ENCODE data around the gene GNB1L.

Gene GNB1L

DNA sequence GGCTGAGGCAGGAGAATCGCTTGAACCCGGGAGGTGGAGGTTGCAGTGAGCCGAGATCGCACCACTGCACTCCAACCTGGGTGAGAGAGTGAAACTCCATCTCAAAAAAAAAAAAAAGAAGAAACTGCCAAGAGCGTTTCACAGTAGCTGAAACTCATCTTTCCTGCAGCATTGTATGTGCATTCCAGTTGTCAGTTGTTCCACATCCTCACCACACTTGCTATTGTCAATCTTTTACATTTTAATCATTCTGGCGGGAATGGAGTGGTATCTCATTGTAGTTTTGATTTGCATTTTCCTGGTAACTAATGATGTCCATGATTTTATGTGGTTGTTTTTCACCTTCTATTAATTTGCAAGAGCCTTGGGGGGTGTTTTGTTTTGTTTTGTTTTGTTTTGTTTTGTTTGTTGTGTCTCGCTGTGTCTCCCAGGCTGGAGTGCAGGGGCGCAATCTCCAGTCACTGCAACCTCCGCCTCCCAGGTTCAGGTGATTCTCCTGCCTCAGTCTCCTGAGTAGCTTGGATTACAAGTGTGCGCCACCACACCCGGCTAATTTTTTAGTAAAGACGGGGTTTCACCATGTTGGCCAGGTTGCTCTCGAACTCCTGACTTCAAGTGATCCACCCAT is 8.1 kb upstream of the GNB1L start:
- Histone ChIP-seq H3K27me3 (ENCODE audit: control insufficient read depth, insufficient read depth, low read length, poor library complexity, severe bottlenecking) (no peaks in the 10 kb centered on the region), H3K36me3 (ENCODE audit: control insufficient read depth, insufficient read depth, low read length) (no peaks in the 10 kb centered on the region), H3K4me3 (ENCODE audit: insufficient read depth, low read depth, low read length) (no peak overlapping the region), H3K4me1 (ENCODE audit: control insufficient read depth, insufficient read depth, low read length) (no peaks in the 10 kb centered on the region), H3K27ac (ENCODE audit: insufficient read depth, low read depth, low read length, poor library complexity, severe bottlenecking) (no peak overlapping the region), H3K9me3 (ENCODE audit: control insufficient read depth, low read length) (no peaks in the 10 kb centered on the region)
- WGBS, 2 experiments: 92 to 95% methylated on average over 12 to 13 of the region's 13 CpGs

- no peak overlapping the region for H3K27ac ChIP-seq (ENCODE audit: insufficient read depth, low read depth, low read length, poor library complexity, severe bottlenecking)
- WGBS, 2 experiments: 92 to 94% methylated on average over 8 of the region's 8 CpGs
- no peaks in the 10 kb centered on the region for H3K9me3 ChIP-seq (ENCODE audit: control insufficient read depth, low read length)
- H3K4me1 ChIP-seq (ENCODE audit: control insufficient read depth, insufficient read depth, low read length): peaks cover 3% of the 10 kb centered on the region
- H3K4me3 ChIP-seq (ENCODE audit: insufficient read depth, low read depth, low read length): no peak overlapping the region
- no peaks in the 10 kb centered on the region for H3K27me3 ChIP-seq (ENCODE audit: control insufficient read depth, insufficient read depth, low read length, poor library complexity, severe bottlenecking)
- H3K36me3 ChIP-seq (ENCODE audit: control insufficient read depth, insufficient read depth, low read length): no peaks in the 10 kb centered on the region
Observed at GRCh38 chr22:19859861-19860510, 5.3 kb upstream of the GNB1L start.

DNA sequence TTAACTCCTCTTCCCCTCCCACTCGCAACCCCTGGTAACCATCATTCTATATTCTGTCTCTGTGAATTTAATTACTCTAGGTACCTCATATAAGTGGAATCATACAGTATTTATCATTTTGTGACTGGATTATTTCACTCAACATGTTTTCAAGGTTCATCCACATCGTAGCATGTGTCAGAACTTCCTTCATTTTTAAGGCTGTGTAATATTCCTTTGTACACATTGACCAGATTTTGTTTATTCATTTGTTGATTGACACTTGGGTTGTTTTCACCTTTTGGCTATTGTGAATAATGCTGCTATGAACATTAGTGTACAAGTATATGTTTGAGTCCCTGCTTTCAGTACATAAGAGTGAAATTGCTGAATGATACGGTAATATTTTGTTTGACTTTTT is 2.7 kb upstream of the GNB1L start:
- H3K27me3 ChIP-seq (ENCODE audit: control insufficient read depth, insufficient read depth, low read length, poor library complexity, severe bottlenecking): no peaks in the 10 kb centered on the region
- no peak overlapping the region for H3K27ac ChIP-seq (ENCODE audit: insufficient read depth, low read depth, low read length, poor library complexity, severe bottlenecking)
- no peaks in the 10 kb centered on the region for H3K36me3 ChIP-seq (ENCODE audit: control insufficient read depth, insufficient read depth, low read length)
- H3K4me1 ChIP-seq (ENCODE audit: control insufficient read depth, insufficient read depth, low read length): peaks cover 17% of the 10 kb centered on the region
- no peak overlapping the region for H3K4me3 ChIP-seq (ENCODE audit: insufficient read depth, low read depth, low read length)
- 93 to 97% methylated on average over 3 of the region's 3 CpGs for WGBS, 2 experiments
- H3K9me3 ChIP-seq (ENCODE audit: control insufficient read depth, low read length): no peaks in the 10 kb centered on the region

DNA sequence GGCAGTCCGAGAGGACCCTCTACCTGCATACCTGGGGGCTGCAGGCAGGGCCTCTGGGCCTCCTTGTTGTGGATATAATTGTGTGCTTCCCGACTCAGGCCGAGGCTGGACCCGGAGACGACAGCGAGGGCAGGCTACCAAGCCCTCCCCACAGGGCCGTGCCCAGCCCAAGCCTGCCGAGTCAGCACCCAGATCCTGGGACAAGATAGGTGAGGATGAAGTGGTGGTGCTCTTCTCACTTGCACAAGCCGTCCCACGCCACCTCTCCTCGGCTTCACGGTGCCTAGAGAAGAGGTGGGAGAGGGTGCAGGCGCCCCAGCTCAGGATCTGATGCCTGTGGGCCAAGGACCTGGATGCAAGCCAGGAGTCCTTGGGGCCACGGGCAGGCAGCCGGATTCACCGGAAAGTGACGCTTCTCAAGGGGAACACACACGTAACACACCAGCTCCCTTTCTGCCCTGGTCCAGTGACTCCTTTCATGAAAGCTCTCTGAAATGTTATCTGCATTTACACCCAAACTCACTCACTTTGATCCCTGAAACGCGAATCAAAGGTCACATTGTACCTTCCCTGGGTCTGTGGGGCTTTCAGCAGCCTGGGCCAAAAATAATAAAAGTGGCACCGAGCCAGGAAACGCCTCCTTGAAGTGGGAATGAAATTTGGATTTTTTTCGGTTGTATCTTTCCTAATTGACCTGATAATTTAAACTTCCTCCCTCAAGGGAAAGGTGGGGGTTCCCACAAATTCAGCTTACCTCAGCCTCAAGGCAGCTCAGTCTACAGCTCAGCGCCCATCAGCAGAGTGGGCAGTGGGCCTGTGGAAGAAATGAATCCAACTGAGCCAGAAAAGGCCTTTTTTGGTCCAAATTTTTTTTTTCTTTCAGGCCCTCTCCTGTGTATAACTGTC is 1.1 kb upstream of the GNB1L start:
- WGBS, 2 experiments: 50 to 51% methylated on average over 24 of the region's 24 CpGs
- H3K27me3 ChIP-seq (ENCODE audit: control insufficient read depth, insufficient read depth, low read length, poor library complexity, severe bottlenecking): no peaks in the 10 kb centered on the region
- no peaks in the 10 kb centered on the region for H3K9me3 ChIP-seq (ENCODE audit: control insufficient read depth, low read length)
- peak overlapping the region; percentile 79 for H3K4me3 ChIP-seq (ENCODE audit: insufficient read depth, low read depth, low read length)
- H3K4me1 ChIP-seq (ENCODE audit: control insufficient read depth, insufficient read depth, low read length): peaks cover 17% of the 10 kb centered on the region
- peaks cover 9% of the 10 kb centered on the region for H3K36me3 ChIP-seq (ENCODE audit: control insufficient read depth, insufficient read depth, low read length)
- H3K27ac ChIP-seq (ENCODE audit: insufficient read depth, low read depth, low read length, poor library complexity, severe bottlenecking): no peak overlapping the region

DNA sequence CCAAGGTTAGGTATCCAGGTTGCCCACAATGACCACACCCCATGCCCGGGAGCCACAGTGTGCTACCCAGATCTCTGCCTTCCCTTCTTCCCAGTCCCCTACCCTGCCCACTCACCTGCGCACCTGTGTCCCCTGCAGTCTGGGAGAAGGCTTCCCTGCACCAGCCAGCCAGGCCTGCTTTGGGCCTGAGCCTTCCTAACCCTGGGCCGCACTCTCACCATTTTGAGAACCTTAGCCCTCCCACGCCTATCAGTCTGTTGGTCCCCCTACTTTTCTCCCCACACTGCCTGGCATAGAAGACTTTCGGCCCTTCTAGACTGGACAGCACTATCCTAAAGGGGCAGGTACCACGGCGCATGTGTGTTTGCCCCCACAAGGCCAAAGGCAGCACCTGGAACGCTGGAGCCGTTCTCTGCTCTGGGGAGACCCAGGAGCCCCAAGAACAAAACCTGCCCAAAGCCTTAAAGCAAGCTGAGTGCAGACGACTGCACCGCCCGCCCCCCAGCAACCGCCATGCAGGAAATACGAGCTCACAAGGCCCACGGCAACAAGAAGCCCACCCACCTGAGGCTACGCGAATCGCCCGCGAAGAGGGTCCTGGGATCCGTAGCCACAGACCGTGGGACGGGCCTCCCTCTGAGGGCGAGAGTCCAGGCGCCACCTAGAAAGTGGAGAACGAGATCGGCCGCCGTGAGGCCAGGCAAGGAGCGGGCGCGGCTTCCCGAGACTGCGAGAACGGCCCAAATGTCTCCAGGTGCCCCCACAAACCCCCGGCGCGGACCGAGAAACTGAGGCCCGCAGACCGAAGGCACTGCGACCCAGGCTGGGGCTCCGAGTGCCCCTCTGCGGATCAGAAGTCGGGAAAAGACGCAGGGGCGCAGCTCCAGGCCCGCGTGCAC is 546 bp downstream of the GNB1L start:
- H3K27me3 ChIP-seq (ENCODE audit: control insufficient read depth, insufficient read depth, low read length, poor library complexity, severe bottlenecking): no peaks in the 10 kb centered on the region
- H3K4me1 ChIP-seq (ENCODE audit: control insufficient read depth, insufficient read depth, low read length): peaks cover 17% of the 10 kb centered on the region
- 3 to 4% methylated on average over 49 of the region's 49 CpGs for WGBS, 2 experiments
- peak overlapping the region; percentile 79 for H3K4me3 ChIP-seq (ENCODE audit: insufficient read depth, low read depth, low read length)
- no peak overlapping the region for H3K27ac ChIP-seq (ENCODE audit: insufficient read depth, low read depth, low read length, poor library complexity, severe bottlenecking)
- H3K9me3 ChIP-seq (ENCODE audit: control insufficient read depth, low read length): no peaks in the 10 kb centered on the region
- H3K36me3 ChIP-seq (ENCODE audit: control insufficient read depth, insufficient read depth, low read length): peaks cover 9% of the 10 kb centered on the region

- Histone ChIP-seq H3K4me1 (ENCODE audit: control insufficient read depth, insufficient read depth, low read length) (peaks cover 17% of the 10 kb centered on the region), H3K9me3 (ENCODE audit: control insufficient read depth, low read length) (no peaks in the 10 kb centered on the region), H3K27ac (ENCODE audit: insufficient read depth, low read depth, low read length, poor library complexity, severe bottlenecking) (no peak overlapping the region), H3K27me3 (ENCODE audit: control insufficient read depth, insufficient read depth, low read length, poor library complexity, severe bottlenecking) (no peaks in the 10 kb centered on the region), H3K4me3 (ENCODE audit: insufficient read depth, low read depth, low read length) (peak overlapping the region; percentile 79), H3K36me3 (ENCODE audit: control insufficient read depth, insufficient read depth, low read length) (peaks cover 9% of the 10 kb centered on the region)
- 73 to 78% methylated on average over 11 of the region's 11 CpGs for WGBS, 2 experiments
Observed at GRCh38 chr22:19853058-19853878, 1.4 kb downstream of the GNB1L start.

DNA sequence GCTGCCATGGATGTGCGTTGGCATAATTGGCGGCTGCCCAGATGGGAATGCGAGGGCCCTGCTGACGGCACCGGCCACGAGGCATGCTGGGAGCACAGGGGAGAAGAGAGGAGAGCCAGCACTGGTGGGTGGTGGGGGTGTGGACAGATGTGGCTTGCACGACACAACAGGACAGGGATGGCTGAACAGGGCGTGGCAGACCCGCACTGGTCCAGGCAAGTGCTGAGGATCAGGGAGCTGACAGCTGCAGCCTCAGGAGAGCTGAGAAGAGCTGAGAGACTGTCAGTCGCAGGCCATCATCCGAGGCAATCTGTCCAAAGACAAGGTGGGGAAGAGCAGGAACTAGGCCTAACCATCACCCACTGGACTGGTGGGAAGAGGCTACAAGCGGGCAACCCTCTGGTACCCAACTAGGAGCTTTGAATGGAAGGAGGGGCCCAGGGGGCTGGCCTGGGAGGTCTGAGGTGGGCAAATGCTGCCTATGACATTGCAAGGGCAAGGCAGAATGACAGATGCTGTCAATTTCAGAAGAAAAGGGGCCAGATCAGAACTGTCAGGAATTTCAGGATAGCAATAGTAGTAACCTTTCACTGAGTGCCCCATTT is 2.4 kb downstream of the GNB1L start:
- H3K27ac ChIP-seq (ENCODE audit: insufficient read depth, low read depth, low read length, poor library complexity, severe bottlenecking): no peak overlapping the region

DNA sequence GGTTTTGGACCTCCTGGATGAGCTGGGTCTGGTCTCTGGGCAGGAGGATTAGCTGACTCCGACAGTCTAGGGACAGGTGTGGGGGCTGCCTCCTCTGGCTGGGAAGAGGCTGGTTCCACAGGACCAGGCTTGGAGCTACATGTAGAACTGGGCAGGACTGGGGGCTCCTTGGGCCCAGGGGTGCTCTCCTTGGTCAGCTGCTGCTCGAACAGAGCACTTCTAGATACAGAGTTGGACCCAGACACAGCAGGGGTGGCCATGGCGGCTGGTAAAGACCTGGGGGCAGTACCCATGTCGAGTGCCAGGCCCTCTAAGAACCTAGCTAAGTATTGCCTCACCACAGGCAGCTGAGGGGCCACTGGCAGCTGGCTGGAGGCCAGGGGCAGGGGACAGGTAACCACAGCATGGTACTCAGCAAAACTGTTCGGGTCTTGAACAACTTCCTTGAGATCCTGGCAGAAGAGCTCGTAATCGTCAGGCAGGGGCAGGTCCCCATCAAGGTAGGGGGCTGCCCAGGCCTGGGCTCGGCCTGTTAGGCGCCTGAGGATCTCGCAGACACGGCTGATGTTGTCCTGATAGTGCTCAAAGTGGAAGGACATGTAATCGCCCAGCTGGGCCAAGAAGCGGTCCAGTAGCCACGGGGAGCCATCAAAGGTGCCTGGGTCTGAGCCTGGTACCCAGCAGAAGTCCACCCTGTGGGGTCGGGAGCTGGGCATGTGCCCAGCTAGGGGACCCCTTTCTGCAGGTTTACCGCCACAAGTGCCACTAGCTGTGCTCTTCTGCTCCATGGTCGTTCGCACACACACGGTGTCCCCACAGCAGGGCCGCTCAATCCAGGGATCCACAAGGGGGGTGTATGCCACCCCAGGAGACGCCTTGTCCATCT is 3.1 kb downstream of the GNB1L start:
- peaks cover 15% of the 10 kb centered on the region for H3K36me3 ChIP-seq (ENCODE audit: control insufficient read depth, insufficient read depth, low read length)
- 96% methylated on average over 21 of the region's 21 CpGs for WGBS, 2 experiments
- H3K4me3 ChIP-seq (ENCODE audit: insufficient read depth, low read depth, low read length): no peak overlapping the region
- H3K27me3 ChIP-seq (ENCODE audit: control insufficient read depth, insufficient read depth, low read length, poor library complexity, severe bottlenecking): no peaks in the 10 kb centered on the region
- no peak overlapping the region for H3K27ac ChIP-seq (ENCODE audit: insufficient read depth, low read depth, low read length, poor library complexity, severe bottlenecking)
- peaks cover 17% of the 10 kb centered on the region for H3K4me1 ChIP-seq (ENCODE audit: control insufficient read depth, insufficient read depth, low read length)
- H3K9me3 ChIP-seq (ENCODE audit: control insufficient read depth, low read length): no peaks in the 10 kb centered on the region

More for the DNA sequence above, 2.4 kb downstream of the GNB1L start:
- H3K27me3 ChIP-seq (ENCODE audit: control insufficient read depth, insufficient read depth, low read length, poor library complexity, severe bottlenecking): no peaks in the 10 kb centered on the region
- H3K9me3 ChIP-seq (ENCODE audit: control insufficient read depth, low read length): no peaks in the 10 kb centered on the region
- H3K4me3 ChIP-seq (ENCODE audit: insufficient read depth, low read depth, low read length): no peak overlapping the region
- WGBS, 2 experiments: 96 to 97% methylated on average over 12 of the region's 12 CpGs
- peaks cover 17% of the 10 kb centered on the region for H3K4me1 ChIP-seq (ENCODE audit: control insufficient read depth, insufficient read depth, low read length)
- peaks cover 12% of the 10 kb centered on the region for H3K36me3 ChIP-seq (ENCODE audit: control insufficient read depth, insufficient read depth, low read length)

Data from ectodermal cell (in vitro differentiated cells).